WI38 (cell line): Measurements from ENCODE around the gene VIM.

Experiments used
- H3K4me3 ChIP-seq: 2 replicates; pipeline ENCODE4 v1.5.1; 2011; ENCODE audit warnings: low read depth, mild to moderate bottlenecking, control low read depth, low read length
- CTCF ChIP-seq: IDR thresholded peaks from 2 replicates; pipeline ENCODE4 v1.5.1; 2012; ENCODE audit warnings: low read depth, mild to moderate bottlenecking, control low read depth, low read length

VIM gene

DNA sequence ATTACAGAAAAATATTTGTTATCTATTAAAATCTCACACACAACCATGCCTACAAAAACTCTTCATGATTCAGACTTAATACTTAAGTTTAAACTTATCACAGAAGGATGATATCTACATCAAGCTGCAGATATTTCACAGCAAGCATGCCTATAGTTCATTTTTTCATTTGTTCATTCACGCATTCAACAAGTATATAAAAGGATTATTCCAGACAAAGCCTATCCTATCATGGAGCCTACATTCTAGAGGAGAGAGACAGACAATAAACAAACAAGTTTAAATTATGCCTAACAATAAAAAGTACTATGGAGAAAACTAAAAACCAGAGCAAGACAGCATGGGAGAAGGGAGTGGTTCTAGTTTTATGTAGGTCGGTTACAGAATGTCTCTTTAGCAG lies 37.4 kb upstream of the VIM start:
- no peak overlapping the region for H3K4me3 ChIP-seq
- no peak for TF ChIP-seq CTCF

GRCh38 chr10:17195083-17195482 lies 33.0 kb upstream of the VIM start:
- TF ChIP-seq CTCF = no peak
- H3K4me3 ChIP-seq = no peak overlapping the region

DNA sequence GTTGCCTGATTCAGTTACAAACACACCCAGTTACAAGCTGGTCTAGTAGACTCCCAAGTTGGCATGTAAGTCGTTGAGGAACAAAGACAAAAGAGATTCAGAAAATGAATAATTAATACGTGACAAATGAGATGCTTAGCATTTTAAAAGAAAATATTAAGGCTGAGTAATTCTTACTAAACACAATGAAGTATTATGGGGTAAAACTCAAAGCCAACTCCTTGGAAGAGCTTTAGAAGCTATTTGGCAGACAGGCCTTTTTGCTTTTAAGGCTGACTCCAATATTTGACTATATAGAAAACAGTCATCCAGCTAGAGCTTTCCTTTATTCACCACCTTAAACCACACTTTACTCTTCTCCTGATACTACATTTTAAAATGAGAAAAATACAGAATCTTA lies 32.0 kb upstream of the VIM start:
- no peak for TF ChIP-seq CTCF
- H3K4me3 ChIP-seq = no peak overlapping the region

DNA sequence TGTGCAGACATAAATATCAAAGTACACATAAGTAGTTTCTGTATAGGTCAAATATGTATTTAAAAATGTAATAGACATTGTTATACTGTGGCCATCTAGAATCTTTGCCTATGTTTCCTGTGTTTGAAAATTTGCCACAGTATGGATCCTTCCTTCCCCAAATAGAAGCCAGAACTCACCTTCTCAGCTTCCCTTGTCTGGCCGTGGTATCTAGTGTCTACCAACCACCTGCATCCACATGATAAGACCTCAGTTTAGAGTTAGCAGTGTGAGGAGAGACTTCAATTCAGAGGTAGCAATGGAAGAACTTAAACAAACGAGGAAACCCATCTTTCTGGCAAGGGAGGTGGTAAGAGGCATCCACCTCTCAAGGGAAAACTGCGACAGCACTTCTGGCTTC lies 31.5 kb upstream of the VIM start:
- H3K4me3 ChIP-seq = no peak overlapping the region
- no peak for TF ChIP-seq CTCF

- peak overlapping the region; percentile 67 for H3K4me3 ChIP-seq
- no peak for TF ChIP-seq CTCF
Measured at GRCh38 chr10:17199351-17199804, 28.7 kb upstream of the VIM start.

DNA sequence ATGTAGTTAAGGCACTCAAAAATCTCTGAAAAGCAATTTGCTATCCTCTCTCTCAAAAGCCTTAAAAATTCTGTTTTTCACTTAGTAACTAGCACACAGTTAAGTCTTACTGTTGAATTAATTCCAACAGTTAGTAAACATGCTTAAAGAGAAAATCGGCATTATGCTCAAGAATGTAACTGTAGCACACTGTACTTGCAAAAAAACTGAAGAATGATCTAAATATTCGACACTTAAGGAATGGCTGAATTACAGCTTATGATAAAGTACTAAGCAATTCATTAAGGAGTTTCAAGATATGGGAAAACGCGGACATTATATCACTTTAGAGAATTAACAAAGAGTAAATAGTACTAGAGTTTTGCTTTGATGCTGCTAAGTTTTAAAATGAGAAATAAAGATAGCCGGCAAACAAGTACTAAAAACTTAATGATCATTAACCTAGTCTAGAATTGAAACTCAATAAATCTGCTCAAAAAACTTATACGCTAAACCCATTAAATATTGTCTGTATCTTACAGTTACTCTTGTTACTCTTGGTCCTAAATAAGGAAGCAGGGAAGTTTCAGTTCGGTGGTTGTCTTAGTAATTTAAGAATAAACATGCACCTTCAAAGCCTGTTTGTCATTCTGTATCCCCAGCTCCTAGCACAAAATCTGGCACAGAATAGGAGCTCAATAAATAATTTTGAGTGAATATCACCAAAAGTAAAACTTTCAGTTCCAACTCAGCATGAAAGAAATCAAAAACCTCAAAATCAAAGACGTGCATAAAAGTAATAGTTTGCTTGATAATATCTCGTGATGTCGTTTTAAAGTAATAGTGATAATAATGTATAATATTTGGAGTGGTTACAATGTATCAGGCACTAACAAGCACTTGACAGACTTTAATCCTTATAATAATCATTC lies 27.8 kb upstream of the VIM start:
- TF ChIP-seq CTCF = no peak
- H3K4me3 ChIP-seq = peak overlapping the region; percentile 67
